NCI-H82 (cell line): ENCODE measurements around the gene KRT39.

Experiments
- DNase-seq: peaks from one replicate; lab custom pipeline; 2025; lab: John Stamatoyannopoulos, UW

KRT39 gene

GRCh38 chr17:40980596-40980995, 13.8 kb upstream of the KRT39 start:
- no peak for DNase-seq

GRCh38 chr17:40980117-40980516, 13.4 kb upstream of the KRT39 start:
- no peak for DNase-seq

GRCh38 chr17:40978575-40979151, 11.9 kb upstream of the KRT39 start:
- DNase-seq, result no peak

- DNase-seq, result no peak
Observed at GRCh38 chr17:40975516-40975915, 8.8 kb upstream of the KRT39 start.

- no peak for DNase-seq
Observed at GRCh38 chr17:40974366-40974765, 7.6 kb upstream of the KRT39 start.

GRCh38 chr17:40967582-40967981, 834 bp upstream of the KRT39 start:
- DNase-seq, result no peak

GRCh38 chr17:40963838-40964237, 2.9 kb downstream of the KRT39 start:
- DNase-seq, result peak; percentile 16

- no peak for DNase-seq
Observed at GRCh38 chr17:40962059-40962561, 4.6 kb downstream of the KRT39 start.

GRCh38 chr17:40961591-40961990, 5.2 kb downstream of the KRT39 start:
- no peak for DNase-seq

- DNase-seq, result no peak
Observed at GRCh38 chr17:40960144-40960543, 6.6 kb downstream of the KRT39 start.

GRCh38 chr17:40958086-40958953, 8.4 kb downstream of the KRT39 start:
- DNase-seq, result no peak

GRCh38 chr17:40956401-40957254, 10.1 kb downstream of the KRT39 start:
- no peak for DNase-seq

GRCh38 chr17:40953881-40954280, 12.9 kb downstream of the KRT39 start:
- no peak for DNase-seq

- DNase-seq, result no peak
Observed at GRCh38 chr17:40952661-40953060, 14.1 kb downstream of the KRT39 start.

GRCh38 chr17:40952154-40952553, 14.6 kb downstream of the KRT39 start:
- DNase-seq, result no peak

- DNase-seq, result no peak
Observed at GRCh38 chr17:40951011-40951622, 15.6 kb downstream of the KRT39 start.

- DNase-seq, result no peak
Observed at GRCh38 chr17:40950176-40950575, 16.6 kb downstream of the KRT39 start.

- DNase-seq, result peak; percentile 2
Observed at GRCh38 chr17:40949418-40949817, 17.3 kb downstream of the KRT39 start.

- no peak for DNase-seq
Observed at GRCh38 chr17:40947929-40948328, 18.8 kb downstream of the KRT39 start.

- no peak for DNase-seq
Observed at GRCh38 chr17:40945414-40945813, 21.3 kb downstream of the KRT39 start.

- DNase-seq, result no peak
Observed at GRCh38 chr17:40944531-40944930, 22.2 kb downstream of the KRT39 start.

- DNase-seq, result no peak
Observed at GRCh38 chr17:40942553-40942952, 24.2 kb downstream of the KRT39 start.
